IMR-90 (cell line): Measurements from ENCODE around the gene TOE1.

Experiments used
- BHLHE40 ChIP-seq: fragments of 150-350 bp; IDR thresholded peaks from 2 replicates; pipeline ENCODE4 v1.6.1; 2016; ENCODE audit warnings: mild to moderate bottlenecking, low read depth, low read length
- CEBPB ChIP-seq: IDR thresholded peaks from 2 replicates; pipeline ENCODE4 v1.6.1; 2012; ENCODE audit warnings: low read depth, low read length, improper control_type of control experiment
- CHD1 ChIP-seq: IDR thresholded peaks from 2 replicates; pipeline ENCODE4 v1.6.1; 2012; ENCODE audit warnings: low read depth, low read length, improper control_type of control experiment
- FOS ChIP-seq: fragments of 150-350 bp; IDR thresholded peaks from 2 replicates; pipeline ENCODE4 v1.6.1; 2016; ENCODE audit warnings: low read depth, low read length
- MAFK ChIP-seq: IDR thresholded peaks from 2 replicates; pipeline ENCODE4 v1.6.1; 2012; ENCODE audit warnings: low read depth, low read length, improper control_type of control experiment
- MAZ ChIP-seq: IDR thresholded peaks from 2 replicates; pipeline ENCODE4 v1.6.1; 2012; ENCODE audit warnings: low read depth, mild to moderate bottlenecking, low read length, improper control_type of control experiment, moderate library complexity, borderline replicate concordance
- POLR2A ChIP-seq: IDR thresholded peaks from 2 replicates; pipeline ENCODE4 v1.6.1; 2012; ENCODE audit warnings: mild to moderate bottlenecking, low read depth, low read length
- RAD21 ChIP-seq: IDR thresholded peaks from 2 replicates; pipeline ENCODE4 v1.6.1; 2012; ENCODE audit warnings: low read length, improper control_type of control experiment
- RCOR1 ChIP-seq: IDR thresholded peaks from 2 replicates; pipeline ENCODE4 v1.6.1; 2012; ENCODE audit warnings: mild to moderate bottlenecking, low read length, improper control_type of control experiment; ENCODE audit not compliant: insufficient replicate concordance
- RFX5 ChIP-seq: IDR thresholded peaks from 2 replicates; pipeline ENCODE4 v1.8.0; 2012; ENCODE audit warnings: low read depth, mild to moderate bottlenecking, low read length, moderate library complexity
- SMC3 ChIP-seq: fragments of 150-350 bp; IDR thresholded peaks from 2 replicates; pipeline ENCODE4 v1.6.1; 2016; ENCODE audit warnings: low read depth, mild to moderate bottlenecking, antibody characterized with exemption, low read length, moderate library complexity
- TF ChIP-seq, protein P1 (sequence below): conservative IDR thresholded peaks from 2 replicates; pipeline ENCODE4 v1.5.1; 2012; ENCODE audit warnings: mild to moderate bottlenecking, low read depth, low read length, improper control_type of control experiment
- TF ChIP-seq, protein P2 (sequence below): fragments of 150-350 bp; IDR thresholded peaks from 2 replicates; pipeline ENCODE4 v1.6.1; 2017; ENCODE audit warnings: mild to moderate bottlenecking, antibody characterized with exemption, low read length, low read depth
- TF ChIP-seq, protein P3 (sequence below): fragments of 150-350 bp; IDR thresholded peaks from 2 replicates; pipeline ENCODE4 v1.6.1; 2016; ENCODE audit warnings: low read depth, mild to moderate bottlenecking, low read length, moderate library complexity, borderline replicate concordance

DNA sequence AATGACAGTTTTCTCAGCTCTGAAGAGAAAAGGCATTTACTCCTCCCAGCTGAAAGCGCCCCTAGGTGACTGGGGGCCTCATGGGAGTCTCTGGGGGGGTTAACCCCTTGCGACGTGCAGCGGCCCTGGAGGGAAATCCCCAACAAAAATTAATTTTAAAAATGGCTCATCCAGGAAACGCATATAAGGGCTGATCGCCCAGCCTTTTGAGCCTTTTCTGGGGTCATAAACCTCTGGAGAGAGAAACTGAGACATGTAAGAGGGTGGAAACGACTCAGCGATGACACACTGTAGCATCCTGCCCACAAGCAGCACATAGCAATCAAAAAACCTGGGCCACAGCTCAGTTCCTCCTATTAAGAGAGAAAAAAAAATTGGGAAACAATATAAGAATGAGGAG, 33.7 kb upstream of the TOE1 start:
- TF ChIP-seq, protein P1, sequence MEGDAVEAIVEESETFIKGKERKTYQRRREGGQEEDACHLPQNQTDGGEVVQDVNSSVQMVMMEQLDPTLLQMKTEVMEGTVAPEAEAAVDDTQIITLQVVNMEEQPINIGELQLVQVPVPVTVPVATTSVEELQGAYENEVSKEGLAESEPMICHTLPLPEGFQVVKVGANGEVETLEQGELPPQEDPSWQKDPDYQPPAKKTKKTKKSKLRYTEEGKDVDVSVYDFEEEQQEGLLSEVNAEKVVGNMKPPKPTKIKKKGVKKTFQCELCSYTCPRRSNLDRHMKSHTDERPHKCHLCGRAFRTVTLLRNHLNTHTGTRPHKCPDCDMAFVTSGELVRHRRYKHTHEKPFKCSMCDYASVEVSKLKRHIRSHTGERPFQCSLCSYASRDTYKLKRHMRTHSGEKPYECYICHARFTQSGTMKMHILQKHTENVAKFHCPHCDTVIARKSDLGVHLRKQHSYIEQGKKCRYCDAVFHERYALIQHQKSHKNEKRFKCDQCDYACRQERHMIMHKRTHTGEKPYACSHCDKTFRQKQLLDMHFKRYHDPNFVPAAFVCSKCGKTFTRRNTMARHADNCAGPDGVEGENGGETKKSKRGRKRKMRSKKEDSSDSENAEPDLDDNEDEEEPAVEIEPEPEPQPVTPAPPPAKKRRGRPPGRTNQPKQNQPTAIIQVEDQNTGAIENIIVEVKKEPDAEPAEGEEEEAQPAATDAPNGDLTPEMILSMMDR = no peak
- TF ChIP-seq POLR2A (no peak), MAFK (no peak), BHLHE40 (no peak), RAD21 (no peak), FOS (no peak), RFX5 (no peak), SMC3 (no peak), CEBPB (no peak), CHD1 (no peak), MAZ (no peak), RCOR1 (no peak)
- TF ChIP-seq, protein P2, sequence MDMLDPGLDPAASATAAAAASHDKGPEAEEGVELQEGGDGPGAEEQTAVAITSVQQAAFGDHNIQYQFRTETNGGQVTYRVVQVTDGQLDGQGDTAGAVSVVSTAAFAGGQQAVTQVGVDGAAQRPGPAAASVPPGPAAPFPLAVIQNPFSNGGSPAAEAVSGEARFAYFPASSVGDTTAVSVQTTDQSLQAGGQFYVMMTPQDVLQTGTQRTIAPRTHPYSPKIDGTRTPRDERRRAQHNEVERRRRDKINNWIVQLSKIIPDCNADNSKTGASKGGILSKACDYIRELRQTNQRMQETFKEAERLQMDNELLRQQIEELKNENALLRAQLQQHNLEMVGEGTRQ = no peak
- TF ChIP-seq, protein P3, sequence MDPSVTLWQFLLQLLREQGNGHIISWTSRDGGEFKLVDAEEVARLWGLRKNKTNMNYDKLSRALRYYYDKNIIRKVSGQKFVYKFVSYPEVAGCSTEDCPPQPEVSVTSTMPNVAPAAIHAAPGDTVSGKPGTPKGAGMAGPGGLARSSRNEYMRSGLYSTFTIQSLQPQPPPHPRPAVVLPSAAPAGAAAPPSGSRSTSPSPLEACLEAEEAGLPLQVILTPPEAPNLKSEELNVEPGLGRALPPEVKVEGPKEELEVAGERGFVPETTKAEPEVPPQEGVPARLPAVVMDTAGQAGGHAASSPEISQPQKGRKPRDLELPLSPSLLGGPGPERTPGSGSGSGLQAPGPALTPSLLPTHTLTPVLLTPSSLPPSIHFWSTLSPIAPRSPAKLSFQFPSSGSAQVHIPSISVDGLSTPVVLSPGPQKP = no peak
